Measurements from ENCODE around the gene OR6J1.

DNA sequence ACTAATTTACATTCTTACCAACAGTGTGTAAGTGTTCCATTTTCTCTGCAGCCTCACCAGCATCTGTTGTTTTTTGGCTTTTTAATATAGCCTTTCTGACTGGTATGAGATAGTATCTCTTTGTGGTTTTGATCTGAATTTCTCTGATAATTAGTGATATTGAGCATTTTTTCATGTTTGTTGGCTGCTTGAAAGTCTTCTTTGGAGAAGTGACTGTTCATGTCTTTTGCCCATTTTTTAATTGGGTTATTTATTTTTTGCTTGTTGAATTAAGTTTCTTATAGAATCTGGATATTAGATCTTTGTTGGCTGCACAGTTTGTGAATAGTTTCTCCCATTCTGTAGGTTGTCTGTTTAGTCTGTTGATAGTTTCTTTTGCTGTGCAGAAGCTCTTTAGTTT, 48.0 kb upstream of the OR6J1 start:
- TF ChIP-seq POLR2AphosphoS5 (IDR thresholded peaks at IDR 0.05; ENCODE audit: low read depth, low read length) (no peak), CHD2 (IDR thresholded peaks at IDR 0.05; ENCODE audit: low read length) (no peak), SP2 (IDR thresholded peaks at IDR 0.05; ENCODE audit: low read length) (no peak), RAD21 (IDR thresholded peaks at IDR 0.05 in 1 of 2, conservative IDR thresholded peaks at IDR 0.05 in 1 of 2; ENCODE audit: low read depth in 2 of 2, low read length in 2 of 2) (no peak), RXRA (IDR thresholded peaks at IDR 0.05; ENCODE audit: insufficient read depth, low read depth, low read length) (no peak), TAF1 (IDR thresholded peaks at IDR 0.05; ENCODE audit: low read depth, low read length) (no peak)
- TF ChIP-seq, protein P1, sequence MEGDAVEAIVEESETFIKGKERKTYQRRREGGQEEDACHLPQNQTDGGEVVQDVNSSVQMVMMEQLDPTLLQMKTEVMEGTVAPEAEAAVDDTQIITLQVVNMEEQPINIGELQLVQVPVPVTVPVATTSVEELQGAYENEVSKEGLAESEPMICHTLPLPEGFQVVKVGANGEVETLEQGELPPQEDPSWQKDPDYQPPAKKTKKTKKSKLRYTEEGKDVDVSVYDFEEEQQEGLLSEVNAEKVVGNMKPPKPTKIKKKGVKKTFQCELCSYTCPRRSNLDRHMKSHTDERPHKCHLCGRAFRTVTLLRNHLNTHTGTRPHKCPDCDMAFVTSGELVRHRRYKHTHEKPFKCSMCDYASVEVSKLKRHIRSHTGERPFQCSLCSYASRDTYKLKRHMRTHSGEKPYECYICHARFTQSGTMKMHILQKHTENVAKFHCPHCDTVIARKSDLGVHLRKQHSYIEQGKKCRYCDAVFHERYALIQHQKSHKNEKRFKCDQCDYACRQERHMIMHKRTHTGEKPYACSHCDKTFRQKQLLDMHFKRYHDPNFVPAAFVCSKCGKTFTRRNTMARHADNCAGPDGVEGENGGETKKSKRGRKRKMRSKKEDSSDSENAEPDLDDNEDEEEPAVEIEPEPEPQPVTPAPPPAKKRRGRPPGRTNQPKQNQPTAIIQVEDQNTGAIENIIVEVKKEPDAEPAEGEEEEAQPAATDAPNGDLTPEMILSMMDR (IDR thresholded peaks at IDR 0.05; ENCODE audit: control extremely low read depth in 1 of 3, insufficient read depth in 1 of 3, low read depth in 1 of 3, low read length in 3 of 3), result no peak
